HG03039 (cell line): ENCODE results near the gene VENTX.

Experiments used
- ATAC-seq: cut with Tn5 transposase; IDR thresholded peaks from one replicate; pipeline ENCODE4 v1.9.1; 2021; ENCODE audit warnings: mild to moderate bottlenecking, moderate library complexity; ENCODE audit not compliant: unreplicated experiment

The VENTX gene, protein sequence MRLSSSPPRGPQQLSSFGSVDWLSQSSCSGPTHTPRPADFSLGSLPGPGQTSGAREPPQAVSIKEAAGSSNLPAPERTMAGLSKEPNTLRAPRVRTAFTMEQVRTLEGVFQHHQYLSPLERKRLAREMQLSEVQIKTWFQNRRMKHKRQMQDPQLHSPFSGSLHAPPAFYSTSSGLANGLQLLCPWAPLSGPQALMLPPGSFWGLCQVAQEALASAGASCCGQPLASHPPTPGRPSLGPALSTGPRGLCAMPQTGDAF

DNA sequence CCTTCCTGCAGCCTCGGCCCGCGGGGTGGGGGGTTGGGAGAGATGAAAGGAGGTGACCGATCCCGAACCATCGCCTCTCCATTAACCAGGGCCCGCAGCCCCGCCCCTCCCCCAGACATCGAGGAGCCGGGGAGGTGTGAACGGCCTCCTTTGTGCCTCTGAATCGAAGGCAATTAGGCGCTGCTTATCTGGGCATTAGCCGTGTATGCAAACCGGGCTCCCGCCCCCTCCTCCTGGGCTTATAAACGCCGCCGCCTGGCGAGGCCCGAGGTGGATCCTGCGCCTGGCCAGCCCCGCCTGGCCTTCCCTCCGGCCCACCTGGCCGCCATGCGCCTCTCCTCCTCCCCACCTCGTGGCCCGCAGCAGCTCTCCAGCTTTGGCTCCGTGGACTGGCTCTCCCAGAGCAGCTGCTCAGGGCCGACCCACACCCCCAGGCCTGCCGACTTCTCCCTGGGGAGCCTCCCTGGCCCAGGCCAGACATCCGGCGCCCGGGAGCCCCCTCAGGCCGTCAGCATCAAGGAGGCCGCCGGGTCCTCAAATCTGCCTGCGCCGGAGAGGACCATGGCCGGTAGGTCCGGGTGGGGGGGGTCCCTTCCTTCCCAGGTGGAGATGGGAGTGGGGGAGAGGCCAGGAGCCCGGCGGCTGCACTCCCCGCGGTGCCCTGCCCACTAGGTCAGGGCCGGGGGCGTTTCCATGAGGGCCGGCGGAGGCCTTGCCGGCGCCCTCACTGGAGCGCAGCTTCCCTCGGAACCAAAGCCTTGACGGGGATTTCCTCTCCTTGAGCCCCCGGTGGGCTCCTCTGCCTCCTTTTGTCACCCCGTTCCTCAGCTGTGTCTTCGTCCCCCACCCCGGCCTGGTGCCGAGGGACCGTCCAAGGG lies at the start of gene VENTX:
VENTX (plus strand) TSS at position 268 of the 878 bp plus-strand sequence; CDS start at position 328, 60 bp downstream.
- no peak for ATAC-seq

DNA sequence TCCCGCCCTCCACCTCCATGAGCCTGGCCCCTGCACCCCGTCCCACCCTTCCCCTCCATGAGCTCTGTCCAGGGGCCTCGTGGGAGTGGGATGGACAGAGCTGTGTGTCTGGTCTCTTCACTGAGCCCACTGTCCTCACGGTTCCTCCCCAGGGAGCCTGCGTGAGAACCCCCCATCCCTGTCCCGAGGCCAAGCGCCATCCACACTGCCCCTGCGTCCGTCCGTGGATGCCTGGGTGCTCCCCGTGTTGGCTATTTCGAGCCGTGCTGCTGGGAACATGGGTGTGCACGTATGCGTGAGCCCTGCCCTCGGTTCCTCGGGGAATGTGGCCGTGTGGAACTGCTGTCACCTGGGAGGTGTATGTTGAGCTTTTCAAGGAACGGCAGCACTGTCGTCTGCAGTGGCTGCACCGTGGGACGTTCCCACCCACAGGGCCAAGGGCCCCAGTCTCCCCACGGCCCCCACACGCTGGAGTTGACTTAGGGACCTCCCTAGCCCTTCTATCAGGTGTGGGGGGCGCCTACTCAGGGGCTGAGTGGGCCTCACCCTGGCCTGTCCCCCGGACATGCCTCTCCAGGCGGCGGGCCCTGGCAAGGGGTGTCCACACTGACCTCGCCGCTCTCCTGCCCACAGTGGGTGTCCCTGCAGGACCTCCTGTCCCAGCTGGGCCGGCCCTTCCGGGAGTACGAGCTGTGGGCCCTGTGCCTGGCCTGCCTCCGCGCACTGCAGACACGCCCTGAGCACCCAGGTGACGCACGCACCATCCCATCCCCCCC lies 49.6 kb upstream of the VENTX start:
- no peak for ATAC-seq

DNA sequence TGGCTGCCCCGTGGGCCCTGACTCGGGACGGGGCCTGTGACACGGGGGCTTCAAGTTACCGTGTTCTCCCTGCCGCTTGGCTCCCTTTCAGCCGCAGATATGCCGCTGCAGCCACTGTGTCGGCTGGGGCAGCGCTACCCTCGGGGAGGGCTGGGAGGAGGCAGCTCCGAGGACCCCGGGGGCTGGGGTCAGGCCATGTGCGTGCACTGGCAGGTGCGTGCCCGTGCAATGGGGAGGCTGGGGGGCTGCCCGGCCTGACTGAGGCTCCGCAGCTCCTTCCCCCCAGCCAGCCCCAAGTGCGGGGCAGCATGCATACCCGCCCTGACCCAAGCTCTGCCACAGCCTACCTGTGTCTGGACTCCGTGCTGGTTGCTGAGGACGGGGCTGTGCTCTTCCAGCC lies 48.4 kb upstream of the VENTX start:
- no peak for ATAC-seq

DNA sequence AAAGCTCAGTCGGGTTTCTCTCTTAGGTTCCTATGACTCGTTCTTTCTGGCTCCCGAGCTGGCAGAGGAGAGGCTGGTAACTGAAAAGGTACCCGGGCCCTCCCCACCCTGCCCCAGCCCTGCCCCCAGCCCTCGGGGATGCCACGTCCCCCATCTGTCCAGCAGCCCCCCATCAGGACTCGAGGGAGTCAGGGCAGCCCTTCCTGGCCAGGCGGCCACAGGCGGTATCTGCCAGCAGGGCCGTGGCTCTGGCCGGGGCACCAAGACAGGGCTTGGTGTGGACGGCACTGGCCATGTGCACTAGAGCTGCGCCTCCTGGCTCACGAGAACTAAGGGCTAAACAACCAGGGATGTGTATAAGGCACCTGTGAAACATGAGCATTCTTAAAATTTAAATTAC lies 47.9 kb upstream of the VENTX start:
- ATAC-seq, result no peak

DNA sequence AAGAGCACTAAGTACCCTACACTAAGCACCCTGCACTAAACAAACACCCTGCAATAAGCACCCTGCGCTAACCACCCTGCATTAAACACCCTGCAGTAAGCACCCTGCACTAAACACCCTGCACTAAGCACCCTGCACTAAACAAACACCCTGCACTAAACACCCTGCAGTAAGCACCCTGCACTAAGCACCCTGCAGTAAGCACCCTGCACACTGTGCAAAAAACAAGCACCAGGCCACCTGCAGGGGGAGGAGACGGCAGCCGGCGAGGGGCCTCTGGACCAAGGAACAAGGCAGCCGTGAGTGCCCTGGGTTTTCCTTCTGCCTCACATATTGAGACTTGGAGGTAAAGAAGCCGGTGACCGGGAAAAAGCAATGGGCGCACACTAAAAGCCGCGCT lies 47.4 kb upstream of the VENTX start:
- ATAC-seq, result no peak

DNA sequence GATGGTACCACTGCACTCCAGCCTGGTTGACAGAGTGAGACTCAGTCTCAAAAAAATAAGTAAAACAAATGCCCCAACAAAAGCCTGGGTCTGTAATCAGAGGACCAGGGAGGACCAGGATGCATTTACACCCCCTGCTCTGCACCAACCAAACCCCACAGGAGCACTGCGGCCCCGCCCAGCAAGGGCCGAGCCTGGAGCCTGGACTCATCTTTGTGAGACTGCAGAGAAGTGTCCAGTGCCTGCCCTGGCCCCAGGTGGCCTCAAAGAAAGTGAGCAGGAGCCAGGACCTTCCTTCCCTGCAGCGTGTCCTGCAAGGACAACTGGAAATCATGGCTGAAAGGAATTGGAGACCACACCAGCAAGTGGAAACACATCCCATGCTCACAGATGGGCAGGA lies 46.0 kb upstream of the VENTX start:
- ATAC-seq, result no peak

DNA sequence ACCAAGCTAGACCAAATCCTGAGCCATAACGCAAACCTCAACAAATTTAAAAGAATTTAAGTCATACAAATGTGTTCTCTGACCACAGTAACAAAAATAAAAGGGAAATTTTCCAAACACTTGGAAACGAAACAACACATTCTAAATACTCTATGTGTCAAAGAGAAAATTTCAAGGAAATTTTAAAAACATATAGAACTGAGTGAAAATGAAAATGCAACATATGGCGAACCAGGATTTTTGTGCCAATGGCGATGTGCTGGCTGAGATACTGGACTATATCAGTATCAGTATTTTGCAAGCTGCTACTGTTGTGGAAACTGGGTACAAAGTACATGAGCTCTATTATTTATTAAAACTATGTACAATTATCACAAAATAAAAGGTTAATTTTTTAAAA lies 43.5 kb upstream of the VENTX start:
- no peak for ATAC-seq

DNA sequence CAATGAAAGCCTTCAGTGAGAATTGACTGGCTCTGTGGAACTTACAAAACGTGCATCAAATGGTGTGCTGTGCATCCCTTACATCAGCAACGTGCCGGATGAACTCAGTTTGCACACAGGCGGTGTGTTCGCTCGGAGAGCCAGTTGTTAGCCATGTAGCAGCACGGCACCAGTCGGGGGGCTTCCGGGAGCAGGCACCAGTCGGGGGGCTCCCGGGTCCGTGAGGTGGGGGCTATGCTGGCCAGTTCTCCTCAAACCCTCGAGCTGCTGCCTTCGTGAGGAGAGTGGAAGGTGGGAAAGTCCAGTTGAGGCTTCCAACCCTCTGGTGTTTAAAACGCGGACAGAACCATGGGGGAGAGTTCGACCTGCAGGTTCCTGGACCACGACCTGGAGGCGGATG lies 42.6 kb upstream of the VENTX start:
- no peak for ATAC-seq

DNA sequence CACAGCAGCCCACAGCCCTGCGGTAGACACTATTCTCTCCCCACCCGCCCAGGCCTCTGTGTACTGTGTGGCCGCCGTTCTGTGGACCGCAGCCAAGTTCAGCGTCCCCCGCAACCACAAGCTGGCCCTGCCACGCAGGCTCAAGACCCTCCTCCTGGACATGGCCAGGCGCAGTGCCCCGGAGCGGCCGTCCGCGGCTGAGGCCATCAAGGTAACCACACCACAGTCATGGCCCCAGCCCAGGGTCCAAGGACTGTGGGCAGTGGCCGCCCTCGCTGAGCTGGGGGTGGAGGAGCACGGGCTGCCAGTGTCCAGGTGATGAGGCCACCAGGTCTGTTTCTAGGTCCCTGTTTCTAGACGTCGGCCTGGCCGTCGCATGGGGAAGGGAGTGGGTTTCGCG lies 42.0 kb upstream of the VENTX start:
- no peak for ATAC-seq

DNA sequence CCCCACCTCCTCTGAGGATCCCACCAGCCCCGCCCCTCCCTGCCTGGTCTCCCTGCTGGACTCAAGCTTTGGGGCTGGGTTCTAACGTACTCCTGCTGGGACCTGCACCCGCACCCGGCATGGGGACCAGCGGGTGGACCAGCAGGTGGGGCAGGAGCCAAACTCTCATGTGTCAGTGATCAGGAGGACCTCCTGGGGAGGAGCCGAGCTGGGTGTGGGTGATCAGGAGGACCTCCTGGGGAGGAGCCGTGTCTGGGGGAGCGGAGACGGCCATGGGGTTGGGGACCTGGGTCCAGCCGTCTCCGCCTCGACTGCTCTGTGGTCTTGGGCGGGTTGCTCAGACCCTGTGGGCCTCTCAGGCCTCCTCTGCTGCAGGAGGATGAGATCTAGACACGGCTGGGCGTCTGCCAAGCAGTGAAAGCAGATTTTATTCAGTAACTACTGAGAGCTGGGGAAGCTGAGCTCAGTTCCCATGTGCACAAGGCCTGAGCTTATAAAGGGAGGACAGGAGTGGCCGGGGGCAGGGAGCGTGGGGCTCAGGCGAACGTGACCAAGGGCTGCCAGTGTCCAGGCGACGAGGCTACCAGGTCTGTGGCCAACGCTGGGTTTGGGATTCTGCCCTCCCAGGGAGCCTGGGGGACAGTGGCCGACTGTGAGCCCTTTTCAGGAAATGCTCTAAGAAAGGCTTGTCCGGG lies 41.3 kb upstream of the VENTX start:
- no peak for ATAC-seq

DNA sequence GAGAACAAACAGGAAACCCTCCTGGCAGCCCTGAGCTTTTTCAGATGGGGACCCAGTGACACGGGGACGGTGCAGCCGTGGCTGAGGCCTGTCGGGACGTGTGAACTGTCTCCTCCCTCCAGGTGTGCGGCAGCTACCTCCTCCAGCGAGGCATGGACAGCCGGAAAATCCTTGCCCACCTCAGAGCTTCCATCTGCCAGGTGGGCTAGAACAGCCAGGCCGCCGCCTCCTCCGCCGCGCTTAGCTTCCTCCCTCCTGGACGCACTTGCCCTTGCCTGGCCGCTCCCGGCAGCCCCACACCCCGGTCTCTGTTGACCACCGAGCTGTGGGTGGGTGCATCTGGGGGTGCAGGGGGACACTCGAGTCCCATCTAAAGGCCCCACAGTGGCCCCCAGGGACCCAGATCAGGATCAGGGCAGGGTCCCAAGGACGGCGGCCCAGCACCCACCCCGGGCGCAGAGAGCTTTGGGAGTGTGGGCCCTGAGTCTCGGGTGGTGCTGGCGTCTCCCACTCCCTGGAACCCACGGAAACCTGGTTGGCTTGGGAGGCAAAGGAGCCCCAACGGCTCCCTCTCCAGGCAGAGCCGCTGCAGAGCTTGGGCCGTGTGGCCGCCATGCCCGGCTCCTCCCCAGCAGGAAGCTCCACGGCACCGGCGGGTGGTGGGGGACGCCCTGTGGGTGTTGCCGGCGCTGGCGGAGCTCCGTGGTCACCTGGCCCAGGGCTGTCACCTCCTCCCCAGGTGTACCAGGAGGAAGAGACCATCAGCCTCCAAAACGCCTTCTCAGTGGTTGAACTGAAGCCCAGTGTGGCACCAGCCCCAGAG lies 40.5 kb upstream of the VENTX start:
- ATAC-seq, result no peak

DNA sequence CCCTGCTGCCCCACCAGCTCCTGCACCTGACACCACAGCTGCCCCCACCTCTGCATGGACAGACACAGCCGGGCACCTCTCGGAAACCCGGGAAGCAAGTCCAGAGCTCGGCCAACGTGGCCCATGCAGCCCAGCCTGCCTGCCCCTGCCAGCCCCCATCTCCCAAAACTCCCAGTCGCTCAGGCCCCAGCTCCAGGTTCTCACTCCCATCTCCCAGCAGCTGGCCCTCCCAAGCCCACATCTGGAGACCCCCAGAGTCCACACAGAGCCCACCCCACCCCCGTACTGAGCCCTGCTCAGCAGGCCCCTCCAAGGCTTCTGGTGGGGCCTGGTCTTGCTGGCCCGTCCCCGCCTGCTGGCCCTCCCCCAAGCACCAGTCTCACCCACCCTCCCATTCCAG lies 39.9 kb upstream of the VENTX start:
- ATAC-seq, result no peak

DNA sequence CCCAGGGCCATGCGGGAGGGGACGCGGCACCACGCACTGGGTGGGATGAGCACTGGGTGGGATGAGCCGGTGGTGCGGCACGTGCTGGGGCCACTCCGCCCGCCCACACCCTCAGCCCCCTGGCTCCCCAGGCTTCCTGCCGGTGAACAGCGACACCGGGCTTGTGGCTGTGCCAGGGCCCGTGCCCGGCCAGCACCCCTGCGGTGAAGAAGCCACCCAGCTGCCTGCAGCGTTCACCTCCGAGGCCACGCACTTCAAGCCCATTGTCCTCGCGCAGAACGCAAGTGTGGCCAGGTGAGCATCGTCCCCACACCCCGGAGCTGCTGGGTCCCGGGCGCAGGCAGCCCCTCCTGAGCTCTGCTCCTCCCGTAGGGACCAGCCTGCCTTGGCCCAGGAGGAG lies 39.4 kb upstream of the VENTX start:
- ATAC-seq, result no peak

DNA sequence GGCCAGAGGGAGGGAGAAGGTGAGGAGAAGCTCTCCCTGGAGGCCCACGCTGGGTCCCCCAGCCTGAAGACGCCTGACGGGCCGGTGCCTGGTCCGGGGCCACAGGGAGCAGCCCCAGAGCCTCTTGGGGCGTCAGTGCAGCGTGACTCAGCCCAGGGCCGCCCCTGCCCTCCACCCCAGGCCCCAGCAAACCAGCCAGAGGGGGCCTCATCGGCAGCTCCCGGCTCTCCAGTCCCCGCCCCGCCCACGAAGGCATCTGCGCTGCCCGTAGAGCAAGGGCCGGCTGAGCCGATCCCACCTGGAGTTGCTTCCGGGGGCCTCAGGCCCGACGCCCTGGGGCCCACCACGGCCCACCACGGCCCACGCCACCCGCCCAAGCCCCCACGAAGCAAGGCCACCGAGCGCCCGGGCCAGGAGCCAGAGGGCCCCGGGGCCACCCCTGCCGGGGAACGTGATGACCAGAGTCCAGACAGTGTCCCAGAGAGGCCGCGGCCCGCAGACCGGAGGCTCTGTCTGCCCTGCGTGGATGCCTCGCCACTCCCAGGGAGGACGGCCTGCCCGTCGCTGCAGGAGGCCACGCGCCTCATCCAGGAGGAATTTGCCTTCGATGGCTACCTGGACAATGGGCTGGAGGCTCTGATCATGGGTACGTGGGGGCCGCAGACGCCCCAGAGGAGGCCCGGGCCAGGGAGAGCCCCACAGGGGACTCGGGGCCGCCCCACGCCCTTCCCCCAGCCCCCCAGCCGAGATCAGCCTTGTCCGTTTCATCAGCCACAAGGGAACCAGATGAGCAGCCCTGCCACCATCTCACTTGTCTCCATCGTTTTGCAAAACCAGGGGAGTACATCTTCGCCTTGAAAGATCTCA lies 38.8 kb upstream of the VENTX start:
- no peak for ATAC-seq

DNA sequence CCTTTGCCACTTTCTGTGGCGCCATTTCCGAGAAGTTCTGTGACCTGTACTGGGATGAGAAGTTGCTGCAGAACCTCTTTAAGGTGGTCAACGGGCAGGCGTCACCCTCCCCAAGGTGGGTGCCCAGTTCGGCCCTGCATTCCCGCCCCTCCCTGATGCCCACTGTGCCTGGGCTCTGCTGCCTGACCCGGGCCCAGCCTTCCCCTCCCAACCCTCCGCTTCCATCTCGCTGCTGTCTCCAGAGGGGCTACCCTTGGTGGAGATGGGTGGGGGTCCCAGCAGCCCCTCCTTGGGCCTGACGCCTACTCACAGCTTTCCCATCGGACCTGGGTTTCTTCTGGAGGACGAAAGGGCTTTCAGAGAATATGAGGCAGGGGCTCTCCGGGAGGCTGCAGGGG lies 38.2 kb upstream of the VENTX start:
- no peak for ATAC-seq

DNA sequence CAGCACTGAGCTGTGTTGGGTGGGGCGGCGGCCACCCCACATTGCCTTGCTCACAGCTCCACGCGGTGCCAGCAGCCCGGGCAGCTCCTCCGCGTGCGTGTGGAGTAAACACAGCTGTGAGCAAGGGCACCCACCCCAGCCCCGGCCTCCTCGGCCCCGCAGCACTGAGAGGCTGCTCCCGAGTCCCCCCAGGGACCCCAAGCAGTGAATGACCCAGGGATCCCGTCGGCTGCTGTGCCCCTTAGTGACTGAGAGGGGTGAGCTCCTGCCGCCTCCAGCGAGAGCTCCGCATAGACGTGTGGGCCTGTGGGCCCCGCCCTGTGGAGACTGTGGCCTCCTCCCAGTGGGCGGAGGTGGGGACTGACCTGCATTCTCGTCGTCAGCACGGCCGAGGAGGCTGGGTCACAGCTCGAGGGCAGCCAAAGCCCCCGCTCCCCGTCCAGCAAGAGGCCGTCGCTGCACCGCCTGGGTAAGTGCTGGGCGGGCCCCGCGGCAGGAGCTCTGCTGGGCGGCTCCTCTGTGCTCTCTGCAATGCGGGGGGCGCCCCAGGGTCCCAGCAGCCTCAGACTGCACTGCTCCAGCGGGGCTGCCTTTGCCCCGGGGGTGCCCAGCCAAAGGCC lies 37.6 kb upstream of the VENTX start:
- ATAC-seq, result no peak

DNA sequence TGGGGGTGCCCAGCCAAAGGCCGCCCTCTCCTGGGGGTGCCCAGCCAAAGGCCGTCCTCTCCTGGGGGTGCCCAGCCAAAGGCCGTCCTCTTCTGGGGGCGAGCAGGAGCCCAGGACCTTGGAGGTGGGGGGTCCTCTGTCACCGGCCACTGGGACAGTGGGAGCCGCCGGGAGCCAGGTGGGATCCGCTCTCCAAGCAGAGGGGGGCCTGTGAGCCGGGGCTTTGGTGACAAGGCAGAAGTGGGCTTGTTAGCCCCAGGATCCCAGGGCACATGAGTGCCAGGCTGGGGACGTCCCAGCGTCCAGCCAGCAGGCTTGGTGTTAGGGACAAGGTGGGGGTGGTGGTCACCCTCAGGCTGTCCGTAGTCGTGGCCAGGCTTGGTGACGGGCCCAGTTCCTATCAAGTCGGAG lies 37.0 kb upstream of the VENTX start:
- no peak for ATAC-seq

DNA sequence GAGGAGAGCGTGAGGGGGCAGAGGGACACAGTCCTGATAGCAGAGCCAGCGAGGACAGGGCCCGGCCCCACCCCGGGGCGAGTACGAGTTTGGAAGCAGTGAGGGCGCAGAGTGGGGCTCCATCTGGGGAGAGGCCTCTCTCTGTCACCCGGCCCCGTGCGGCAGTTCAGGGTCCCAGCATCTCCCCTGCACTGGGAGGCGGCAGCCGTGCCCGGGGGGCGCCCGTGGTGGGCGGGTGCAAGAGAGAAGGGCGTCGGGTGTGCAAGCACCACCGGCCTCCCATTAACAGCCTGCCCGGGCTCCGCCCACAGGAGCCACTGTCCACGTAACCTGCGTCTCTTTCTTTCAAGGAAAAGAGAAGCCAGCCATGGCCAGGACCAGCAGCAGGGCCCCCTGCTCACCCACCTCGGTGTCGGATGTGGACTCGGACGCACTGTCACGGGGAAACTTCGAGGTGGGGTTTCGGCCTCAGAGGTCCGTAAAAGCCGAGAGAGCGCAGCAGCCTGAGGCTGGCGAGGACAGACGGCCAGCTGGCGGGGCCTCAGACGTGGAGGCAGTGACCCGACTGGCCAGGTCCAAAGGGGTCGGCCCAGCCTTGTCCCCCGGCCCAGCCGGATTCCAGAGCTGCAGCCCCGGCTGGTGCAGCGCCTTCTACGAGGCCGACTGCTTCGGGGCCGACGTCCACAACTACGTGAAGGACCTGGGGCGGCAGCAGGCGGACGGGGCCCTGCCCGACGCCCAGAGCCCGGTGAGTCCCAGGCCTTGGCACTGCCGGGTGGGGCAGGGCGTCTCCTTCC lies 36.3 kb upstream of the VENTX start:
- ATAC-seq, result no peak
